MM.1S (cell line): ENCODE data around the gene PARD3.

ENCODE experiments used
- DNase-seq: peaks from one replicate; pipeline ENCODE4 v3.0.0-alpha.2; 2015
- H2AFZ ChIP-seq: fragments of 300-600 bp; sonication (generic); 2 replicates; pipeline ENCODE4 v1.6.0; 2016; ENCODE audit warnings: antibody characterized with exemption, low read length
- H3F3A ChIP-seq: fragments of 300-600 bp; sonication (generic); 2 replicates; pipeline ENCODE4 v1.6.1; 2016; ENCODE audit warnings: mild to moderate bottlenecking, antibody characterized with exemption, low read length, moderate library complexity, mixed read lengths; ENCODE audit not compliant: insufficient read depth
- H3K27ac ChIP-seq: fragments of 300-600 bp; sonication (generic); 2 replicates; pipeline ENCODE4 v1.5.1; 2016; ENCODE audit warnings: mild to moderate bottlenecking, low read length
- H3K27me3 ChIP-seq: fragments of 300-600 bp; sonication (generic); replicated peaks from 2 replicates; pipeline ENCODE4 v1.6.0; 2016; ENCODE audit warnings: low read length; ENCODE audit not compliant: insufficient read depth
- H3K36me3 ChIP-seq: fragments of 300-600 bp; sonication (generic); replicated peaks from 2 replicates; pipeline ENCODE4 v1.6.1; 2016; ENCODE audit warnings: mild to moderate bottlenecking, low read length, mixed read lengths; ENCODE audit not compliant: insufficient read depth
- H3K4me1 ChIP-seq: fragments of 300-600 bp; sonication (generic); 2 replicates; pipeline ENCODE4 v1.6.1; 2016; ENCODE audit warnings: low read length, mixed read lengths
- H3K4me2 ChIP-seq: fragments of 300-600 bp; sonication (generic); 2 replicates; pipeline ENCODE4 v1.6.0; 2016; ENCODE audit warnings: low read depth, low read length
- H3K4me3 ChIP-seq: fragments of 300-600 bp; sonication (generic); 2 replicates; pipeline ENCODE4 v1.5.1; 2016; ENCODE audit warnings: low read length, mixed read lengths
- H3K79me2 ChIP-seq: fragments of 300-600 bp; sonication (generic); 2 replicates; pipeline ENCODE4 v1.6.1; 2016; ENCODE audit warnings: mixed run types, low read length, mixed read lengths
- H3K9ac ChIP-seq: fragments of 300-600 bp; sonication (generic); 2 replicates; pipeline ENCODE4 v1.6.1; 2016; ENCODE audit warnings: low read length, mixed read lengths
- H3K9me2 ChIP-seq: fragments of 300-600 bp; sonication (generic); replicated peaks from 2 replicates; pipeline ENCODE4 v1.6.1; 2016; ENCODE audit warnings: mild to moderate bottlenecking, low read length, mixed read lengths; ENCODE audit not compliant: insufficient read depth
- H3K9me3 ChIP-seq: fragments of 300-600 bp; sonication (generic); replicated peaks from 2 replicates; pipeline ENCODE4 v1.6.1; 2016; ENCODE audit warnings: mild to moderate bottlenecking, low read length, mixed read lengths; ENCODE audit not compliant: insufficient read depth
- H4K20me1 ChIP-seq: fragments of 300-600 bp; sonication (generic); 2 replicates; pipeline ENCODE4 v1.6.1; 2016; ENCODE audit warnings: mild to moderate bottlenecking, low read length, moderate library complexity, mixed read lengths; ENCODE audit not compliant: insufficient read depth
- EZH2 ChIP-seq: fragments of 300-600 bp; sonication (generic); optimal IDR thresholded peaks from 2 replicates; pipeline ENCODE3; 2017; ENCODE audit warnings: low read depth, mild to moderate bottlenecking, antibody characterized with exemption, low read length, mixed read lengths
- EZH2phosphoT487 ChIP-seq: fragments of 300-600 bp; sonication (generic); IDR thresholded peaks from 2 replicates; pipeline ENCODE4 v1.6.1; 2018; ENCODE audit warnings: antibody characterized with exemption, low read length
- TF ChIP-seq, protein P1 (sequence below): fragments of 300-600 bp; sonication (generic); IDR thresholded peaks from 2 replicates; pipeline ENCODE4 v1.5.1; 2016; ENCODE audit warnings: antibody characterized with exemption, low read length, mixed read lengths

Gene PARD3

DNA sequence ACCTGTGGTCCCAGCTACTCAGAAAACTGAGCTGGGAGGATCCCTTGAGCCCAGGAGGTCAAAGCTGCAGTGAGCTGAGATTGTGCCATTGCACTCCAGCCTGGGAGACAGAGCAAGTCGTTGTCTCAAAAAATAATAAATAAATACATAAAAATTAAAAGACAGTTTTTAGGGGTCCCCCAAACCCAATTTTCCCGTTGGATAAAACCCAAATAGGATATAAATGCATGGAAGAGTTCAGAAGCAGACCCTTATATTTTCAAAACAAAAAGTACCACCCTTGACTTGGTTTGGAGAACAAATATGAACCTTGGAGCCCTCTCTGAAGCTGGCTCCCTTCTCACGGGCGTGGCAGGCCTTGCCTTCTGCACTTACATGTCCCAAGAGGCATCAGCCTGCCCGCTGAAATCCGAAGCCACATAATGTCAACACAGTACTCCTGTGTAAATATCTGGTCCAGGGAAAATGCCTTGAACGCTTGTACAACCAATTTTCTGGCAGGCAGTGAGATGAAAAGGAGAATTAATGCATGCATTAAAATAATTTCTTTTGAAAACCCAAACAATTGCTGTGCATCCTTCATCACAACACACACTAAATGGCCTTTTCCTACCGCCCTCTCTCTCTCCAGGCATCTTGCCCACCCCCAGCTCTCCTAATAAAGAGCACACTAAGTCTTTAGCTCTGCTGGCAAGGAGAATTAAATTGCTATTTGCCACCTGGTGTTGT, 46.4 kb upstream of the PARD3 start:
- H3K27ac ChIP-seq, result no peak overlapping the region
- H2AFZ ChIP-seq, result no peak overlapping the region
- H3K9ac ChIP-seq, result no peak overlapping the region
- no peaks in the 10 kb centered on the region for H3K9me2 ChIP-seq
- no peaks in the 10 kb centered on the region for H3K27me3 ChIP-seq
- H3K79me2 ChIP-seq, result no peaks in the 10 kb centered on the region
- H3F3A ChIP-seq, result no peaks in the 10 kb centered on the region
- DNase-seq, result no peak
- 0 out of 2 replicates have a peak, but pooled peaks cover 6% of the 10 kb centered on the region for H3K4me1 ChIP-seq
- no peaks in the 10 kb centered on the region for H3K36me3 ChIP-seq
- H3K9me3 ChIP-seq, result no peaks in the 10 kb centered on the region
- H3K4me2 ChIP-seq, result no peak overlapping the region
- no peak for TF ChIP-seq EZH2
- no peak for TF ChIP-seq EZH2phosphoT487
- TF ChIP-seq, protein P1, sequence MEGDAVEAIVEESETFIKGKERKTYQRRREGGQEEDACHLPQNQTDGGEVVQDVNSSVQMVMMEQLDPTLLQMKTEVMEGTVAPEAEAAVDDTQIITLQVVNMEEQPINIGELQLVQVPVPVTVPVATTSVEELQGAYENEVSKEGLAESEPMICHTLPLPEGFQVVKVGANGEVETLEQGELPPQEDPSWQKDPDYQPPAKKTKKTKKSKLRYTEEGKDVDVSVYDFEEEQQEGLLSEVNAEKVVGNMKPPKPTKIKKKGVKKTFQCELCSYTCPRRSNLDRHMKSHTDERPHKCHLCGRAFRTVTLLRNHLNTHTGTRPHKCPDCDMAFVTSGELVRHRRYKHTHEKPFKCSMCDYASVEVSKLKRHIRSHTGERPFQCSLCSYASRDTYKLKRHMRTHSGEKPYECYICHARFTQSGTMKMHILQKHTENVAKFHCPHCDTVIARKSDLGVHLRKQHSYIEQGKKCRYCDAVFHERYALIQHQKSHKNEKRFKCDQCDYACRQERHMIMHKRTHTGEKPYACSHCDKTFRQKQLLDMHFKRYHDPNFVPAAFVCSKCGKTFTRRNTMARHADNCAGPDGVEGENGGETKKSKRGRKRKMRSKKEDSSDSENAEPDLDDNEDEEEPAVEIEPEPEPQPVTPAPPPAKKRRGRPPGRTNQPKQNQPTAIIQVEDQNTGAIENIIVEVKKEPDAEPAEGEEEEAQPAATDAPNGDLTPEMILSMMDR, result no peak
- H4K20me1 ChIP-seq, result no peaks in the 10 kb centered on the region
- no peak overlapping the region for H3K4me3 ChIP-seq

DNA sequence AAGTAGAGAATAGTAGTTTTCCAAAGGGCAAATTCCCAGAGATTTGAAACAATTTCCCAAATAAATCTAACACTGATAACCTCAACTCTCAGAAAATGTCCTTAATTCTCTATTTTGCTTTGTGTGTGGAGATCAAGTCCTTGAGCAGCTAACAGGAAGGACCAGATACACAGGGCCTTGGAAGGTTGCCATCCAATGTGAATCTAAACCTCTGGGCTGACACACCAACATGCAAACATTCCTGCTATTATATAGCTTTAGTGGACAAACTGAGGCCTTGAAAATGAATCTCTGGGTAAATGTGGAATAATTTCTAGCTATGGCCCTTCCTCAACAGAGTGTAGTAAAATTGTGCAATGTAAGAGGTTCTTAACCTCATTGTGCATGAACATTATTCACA, 44.1 kb upstream of the PARD3 start:
- Histone ChIP-seq H3K27ac (no peak overlapping the region), H3K9ac (no peak overlapping the region), H3K4me3 (no peak overlapping the region), H4K20me1 (no peaks in the 10 kb centered on the region), H3K4me1 (0 out of 2 replicates have a peak, but pooled peaks cover 6% of the 10 kb centered on the region), H3K9me3 (no peaks in the 10 kb centered on the region), H3K36me3 (no peaks in the 10 kb centered on the region), H3K27me3 (no peaks in the 10 kb centered on the region), H2AFZ (no peak overlapping the region), H3K4me2 (no peak overlapping the region), H3K79me2 (no peaks in the 10 kb centered on the region), H3K9me2 (no peaks in the 10 kb centered on the region), H3F3A (no peaks in the 10 kb centered on the region)
- DNase-seq, result no peak
- TF ChIP-seq EZH2phosphoT487, result no peak
- TF ChIP-seq, protein P1, result no peak
- no peak for TF ChIP-seq EZH2

DNA sequence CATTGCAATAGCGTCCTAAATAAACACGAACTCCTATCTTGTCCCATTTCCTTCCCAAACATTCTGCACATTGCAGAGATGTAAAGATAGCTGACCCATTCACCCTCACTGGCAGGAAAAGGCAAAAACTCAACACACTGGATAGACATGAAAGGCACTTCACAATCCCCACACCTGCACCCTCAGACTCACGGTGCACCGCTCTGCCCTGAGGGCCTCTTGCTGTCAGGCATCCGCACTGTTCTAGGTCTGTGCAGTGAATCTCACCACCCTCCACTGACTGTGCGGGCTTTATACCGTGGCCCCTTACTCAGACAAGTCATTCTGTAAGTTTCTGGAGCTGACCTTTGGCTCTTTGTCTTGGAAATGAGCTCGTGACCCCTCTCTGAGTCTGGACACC, 42.9 kb upstream of the PARD3 start:
- Histone ChIP-seq H3K9me2 (no peaks in the 10 kb centered on the region), H3K36me3 (no peaks in the 10 kb centered on the region), H3K79me2 (no peaks in the 10 kb centered on the region), H3K4me1 (no peaks in the 10 kb centered on the region), H3K9ac (no peak overlapping the region), H3K27me3 (no peaks in the 10 kb centered on the region), H3K27ac (no peak overlapping the region), H4K20me1 (no peaks in the 10 kb centered on the region), H3K4me3 (no peak overlapping the region), H3K9me3 (no peaks in the 10 kb centered on the region), H3F3A (no peaks in the 10 kb centered on the region), H3K4me2 (no peak overlapping the region), H2AFZ (no peak overlapping the region)
- DNase-seq, result no peak
- TF ChIP-seq EZH2 (no peak), EZH2phosphoT487 (no peak)
- TF ChIP-seq, protein P1, result no peak
